ENCODE data around the gene AOC2.

The AOC2 gene

DNA sequence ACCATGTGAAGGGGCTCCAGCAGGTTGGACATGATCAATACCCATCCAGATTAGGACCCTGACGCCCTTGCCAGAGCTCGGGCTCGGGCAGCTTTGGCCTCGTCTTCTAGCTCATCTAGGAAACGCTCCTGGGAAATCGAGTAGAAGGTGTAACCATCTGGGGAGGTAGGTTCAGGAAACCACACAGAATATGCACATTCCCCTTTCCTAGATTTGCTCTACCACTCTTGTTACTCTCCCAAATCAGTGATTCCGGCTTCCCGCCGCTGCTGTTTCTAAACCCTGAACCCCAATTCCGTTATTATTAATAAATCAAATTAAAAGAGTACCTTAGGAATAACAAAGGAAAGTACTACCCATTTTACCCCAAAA, 46.4 kb upstream of the AOC2 start:
- POLR2A ChIA-PET, result interaction anchor here (0.6 to 2.1 kb wide), 10 partner anchors 10 to 119 kb away, joined by 3 to 16 read pairs (median 3); partner anchors contain the start of genes RAMP2, VPS25 and WNK4
- DNase-seq (ENCODE audit: extremely low spot score), result no peak
- TF ChIP-seq, protein P1, sequence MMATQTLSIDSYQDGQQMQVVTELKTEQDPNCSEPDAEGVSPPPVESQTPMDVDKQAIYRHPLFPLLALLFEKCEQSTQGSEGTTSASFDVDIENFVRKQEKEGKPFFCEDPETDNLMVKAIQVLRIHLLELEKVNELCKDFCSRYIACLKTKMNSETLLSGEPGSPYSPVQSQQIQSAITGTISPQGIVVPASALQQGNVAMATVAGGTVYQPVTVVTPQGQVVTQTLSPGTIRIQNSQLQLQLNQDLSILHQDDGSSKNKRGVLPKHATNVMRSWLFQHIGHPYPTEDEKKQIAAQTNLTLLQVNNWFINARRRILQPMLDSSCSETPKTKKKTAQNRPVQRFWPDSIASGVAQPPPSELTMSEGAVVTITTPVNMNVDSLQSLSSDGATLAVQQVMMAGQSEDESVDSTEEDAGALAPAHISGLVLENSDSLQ (IDR thresholded peaks at IDR 0.05), result no peak
- TF ChIP-seq ELF4 (IDR thresholded peaks at IDR 0.05), result no peak
- TF ChIP-seq TARDBP (IDR thresholded peaks at IDR 0.05), result no peak
- TF ChIP-seq ARNT (IDR thresholded peaks at IDR 0.05), result no peak
- TF ChIP-seq HDGF (IDR thresholded peaks at IDR 0.05; ENCODE audit: borderline replicate concordance), result no peak
- TF ChIP-seq ZNF384 (IDR thresholded peaks at IDR 0.05), result no peak
- TF ChIP-seq NFRKB (IDR thresholded peaks at IDR 0.05), result no peak
- CTCF ChIA-PET, result interaction anchor here (0.9 kb wide), 1 partner anchor 11 kb away, joined by 3 read pairs; no protein-coding TSS in a partner anchor

DNA sequence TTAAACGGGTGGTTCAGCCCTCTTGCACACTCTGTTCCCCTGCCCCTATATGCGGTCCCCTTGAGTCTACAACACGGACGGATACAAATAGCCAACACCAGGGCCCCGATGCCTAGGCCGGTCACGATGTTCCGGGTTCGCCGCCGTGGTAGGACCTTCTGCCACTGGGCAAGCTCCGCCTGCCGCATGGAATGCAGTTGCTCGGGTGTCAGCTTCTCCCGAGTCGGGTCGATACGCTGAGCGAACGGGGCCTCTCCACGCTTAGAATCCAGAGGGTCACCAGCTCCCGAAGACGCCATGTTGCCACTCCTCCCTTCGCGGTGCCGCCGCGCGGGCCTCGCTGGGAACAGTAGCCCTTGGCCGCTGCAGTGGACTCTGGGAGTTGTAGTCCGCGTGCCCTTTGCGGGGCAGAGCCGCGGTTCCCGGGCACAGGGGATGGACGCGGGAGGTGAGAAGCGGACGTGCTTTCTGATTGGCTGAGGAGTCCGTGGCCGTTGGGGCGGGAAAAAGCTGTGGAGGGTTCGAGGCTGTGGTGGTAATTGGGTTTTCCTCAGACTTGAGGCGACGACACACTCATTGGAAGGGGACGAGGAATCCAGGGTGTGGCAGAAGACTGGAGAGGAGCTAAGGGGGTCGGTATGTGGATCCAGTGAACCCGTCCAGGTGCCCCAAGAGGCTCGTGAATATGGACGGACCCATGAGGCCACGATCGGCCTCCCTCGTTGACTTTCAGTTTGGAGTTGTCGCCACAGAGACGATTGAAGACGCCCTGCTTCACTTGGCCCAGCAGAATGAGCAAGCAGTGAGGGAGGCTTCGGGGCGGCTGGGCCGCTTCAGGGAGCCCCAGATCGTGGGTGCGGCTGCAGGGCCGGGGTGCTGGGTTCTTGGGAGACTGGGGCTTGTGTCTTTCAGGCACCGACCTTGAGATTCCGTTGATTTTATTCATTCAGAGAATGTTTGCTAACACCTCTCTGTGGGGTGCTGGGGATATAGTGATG, 45.7 kb upstream of the AOC2 start, which contains the start of the genes CNTD1 and COA3:
CNTD1 (plus strand) TSS at position 479 of the 998 bp plus-strand sequence; CDS start at position 686, 207 bp downstream.
COA3 (minus strand) TSS at position 322 of the 998 bp plus-strand sequence; CDS start at position 299, 23 bp downstream.
- ChIA-PET CTCF (interaction anchor here (0.9 kb wide), 1 partner anchor 12 kb away, joined by 3 read pairs; no protein-coding TSS in a partner anchor), POLR2A (interaction anchor here (0.6 to 2.1 kb wide), 9 partner anchors 11 to 119 kb away, joined by 3 to 16 read pairs (median 3); partner anchors contain the start of genes RAMP2, VPS25 and WNK4)
- DNase-seq (ENCODE audit: extremely low spot score), result peak; percentile 95
- no peak for TF ChIP-seq ZNF384 (IDR thresholded peaks at IDR 0.05)
- TF ChIP-seq FOXK2 (IDR thresholded peaks at IDR 0.05), result peak; percentile 19; the same call in 1 of the 2 replicates
- TF ChIP-seq L3MBTL2 (conservative IDR thresholded peaks at IDR 0.05), result peak; percentile 100

DNA sequence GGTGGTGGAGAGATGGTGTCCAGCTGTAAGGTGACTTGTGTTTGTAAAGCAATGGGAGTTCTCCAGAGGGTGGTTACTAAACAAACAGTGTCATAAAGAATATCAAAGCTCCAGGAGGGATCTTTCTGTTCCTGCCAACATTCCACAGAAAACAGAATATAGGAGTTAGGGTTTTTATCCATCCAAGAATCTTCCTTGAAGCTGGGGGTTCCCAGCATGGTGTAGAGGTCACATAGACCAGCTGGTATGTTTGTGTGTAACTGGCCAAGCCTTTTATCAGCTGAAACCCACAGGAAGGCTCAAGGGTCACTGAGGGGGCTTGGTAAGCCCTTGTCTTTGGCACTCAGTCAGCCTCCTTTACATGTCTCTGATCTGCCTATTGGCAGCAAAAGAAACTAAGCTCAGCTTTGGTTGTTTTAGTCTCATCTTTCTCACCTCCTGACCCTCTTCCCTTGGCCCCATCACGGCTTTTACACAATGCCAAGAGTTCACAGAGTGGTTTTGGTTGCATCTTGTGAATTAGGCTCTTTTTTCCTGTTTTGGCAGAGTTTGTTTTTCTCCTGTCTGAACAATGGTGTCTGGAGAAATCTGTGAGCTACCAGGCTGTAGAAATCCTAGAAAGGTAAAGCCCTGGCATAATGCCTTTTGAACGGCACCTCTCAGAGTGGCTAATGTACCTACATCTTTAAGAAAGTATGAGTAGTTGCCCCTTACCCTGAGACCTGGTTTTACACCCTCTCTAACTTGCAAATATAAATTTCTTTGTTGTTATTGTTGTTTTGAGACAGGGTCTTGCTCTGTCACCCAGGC, 41.1 kb upstream of the AOC2 start:
- no peak for TF ChIP-seq SUZ12 (IDR thresholded peaks at IDR 0.05)
- TF ChIP-seq, protein P1 (IDR thresholded peaks at IDR 0.05), result no peak
- no peak for TF ChIP-seq CTBP1 (IDR thresholded peaks at IDR 0.05; ENCODE audit: borderline replicate concordance)
- TF ChIP-seq ELF4 (IDR thresholded peaks at IDR 0.05), result no peak
- no peak for TF ChIP-seq TARDBP (IDR thresholded peaks at IDR 0.05)
- TF ChIP-seq LEF1 (IDR thresholded peaks at IDR 0.05; ENCODE audit: borderline replicate concordance), result no peak
- no peak for TF ChIP-seq ARNT (IDR thresholded peaks at IDR 0.05)
- ChIA-PET POLR2A (interaction anchor here (1.0 to 1.3 kb wide), 3 partner anchors 21 to 145 kb away, joined by 3 to 6 read pairs (median 6); partner anchors contain the start of genes BECN1, TUBG2 and VPS25), CTCF (interaction anchor here (1.8 kb wide), 1 partner anchor 21 kb away, joined by 6 read pairs; the partner anchor contains the start of gene BECN1)
- no peak for DNase-seq (ENCODE audit: extremely low spot score)

DNA sequence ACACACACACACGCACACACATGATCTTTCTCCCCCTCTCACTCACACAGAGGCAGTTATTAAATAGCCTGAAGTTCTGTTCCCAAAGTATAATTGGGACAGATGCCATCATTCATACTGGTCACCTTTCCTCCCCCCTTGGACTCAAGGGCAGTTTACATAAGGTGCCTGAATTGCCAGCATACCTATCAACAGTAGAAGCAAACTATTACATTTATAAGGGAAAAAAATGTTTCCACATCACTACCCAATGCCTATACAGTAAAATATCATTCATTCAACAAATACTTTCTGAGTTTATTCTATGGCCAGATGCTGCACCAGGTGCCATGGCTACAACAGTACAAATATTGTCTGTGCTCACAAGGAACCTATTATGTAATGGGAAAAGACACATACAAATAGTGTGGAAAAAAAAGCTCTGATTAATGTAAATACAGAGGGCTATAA, 39.4 kb upstream of the AOC2 start:
- ChIA-PET POLR2A (no interaction called here), CTCF (no interaction called here)
- TF ChIP-seq HDGF (IDR thresholded peaks at IDR 0.05; ENCODE audit: borderline replicate concordance) (no peak), LEF1 (IDR thresholded peaks at IDR 0.05; ENCODE audit: borderline replicate concordance) (no peak), SP1 (IDR thresholded peaks at IDR 0.05) (no peak)
- no peak for DNase-seq (ENCODE audit: extremely low spot score)

DNA sequence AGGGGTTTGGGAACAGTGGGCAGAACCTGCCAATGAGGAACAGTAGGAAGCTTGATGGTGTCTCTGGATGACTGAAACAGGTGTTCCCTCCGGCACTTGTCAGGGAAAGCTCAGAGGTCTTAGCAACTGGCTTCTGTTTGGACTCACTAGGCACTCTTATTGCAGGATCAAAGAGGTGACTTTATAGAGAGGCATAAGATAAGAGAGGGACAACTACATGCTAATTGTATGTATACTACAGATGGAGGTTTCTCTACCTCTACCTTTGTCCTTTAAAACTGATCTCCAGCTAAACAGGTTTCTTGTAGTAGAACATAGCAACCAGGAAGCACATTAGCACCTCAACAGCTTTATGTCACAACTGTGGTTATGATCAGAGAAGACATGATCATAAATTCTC, 38.1 kb upstream of the AOC2 start:
- no peak for TF ChIP-seq CTBP1 (IDR thresholded peaks at IDR 0.05; ENCODE audit: borderline replicate concordance)
- no peak for TF ChIP-seq HDGF (IDR thresholded peaks at IDR 0.05; ENCODE audit: borderline replicate concordance)
- no peak for TF ChIP-seq ARNT (IDR thresholded peaks at IDR 0.05)
- TF ChIP-seq LEF1 (IDR thresholded peaks at IDR 0.05; ENCODE audit: borderline replicate concordance), result no peak
- TF ChIP-seq SP1 (IDR thresholded peaks at IDR 0.05), result no peak
- no peak for TF ChIP-seq ELF4 (IDR thresholded peaks at IDR 0.05)
- TF ChIP-seq, protein P1 (IDR thresholded peaks at IDR 0.05), result no peak
- TF ChIP-seq NFRKB (IDR thresholded peaks at IDR 0.05), result no peak
- no peak for TF ChIP-seq BHLHE40 (IDR thresholded peaks at IDR 0.05; ENCODE audit: borderline replicate concordance)
- no peak for TF ChIP-seq FOXA1 (IDR thresholded peaks at IDR 0.05)
- TF ChIP-seq SUZ12 (IDR thresholded peaks at IDR 0.05), result no peak
- TF ChIP-seq L3MBTL2 (conservative IDR thresholded peaks at IDR 0.05), result no peak
- no peak for TF ChIP-seq ZNF384 (IDR thresholded peaks at IDR 0.05)
- TF ChIP-seq FOXK2 (IDR thresholded peaks at IDR 0.05), result no peak
- TF ChIP-seq FOXM1 (IDR thresholded peaks at IDR 0.05; ENCODE audit: borderline replicate concordance), result no peak
- POLR2A ChIA-PET, result interaction anchor here (0.9 kb wide), 2 partner anchors 18 to 240 kb away, joined by 3 read pairs; partner anchors contain the start of genes BECN1 and MLX
- no peak for DNase-seq (ENCODE audit: extremely low spot score)
- CTCF ChIA-PET, result no interaction called here

Data from HEK293T (cell line).